Adrenal gland (tissue), 12 donors: Measurements from ENCODE around the gene TRPM5. TPM values are rescaled to one million over a fixed set of nuclear protein-coding genes. Genes with fewer than 3 reads are reported as not detected.

Experiments used
- DNase-seq, 7 donors: peaks; one replicate each; pipeline ENCODE4 v3.0.0-alpha.2; 2019 to 2020
- H3K27ac ChIP-seq, 5 donors: fragments of 200-600 bp; sonication (generic) in 4 of 5; 1 replicate in 3 of 5; 2 replicates in 2 of 5; pipeline versions ENCODE4 v1.5.1 to v1.8.0; 2016 to 2020; ENCODE audit warnings: mild to moderate bottlenecking in 1 of 5
- H3K27me3 ChIP-seq: fragments of 200-600 bp; 2 replicates; pipeline ENCODE4 v1.8.0; 2021
- H3K36me3 ChIP-seq, 2 donors: fragments of 200-600 bp; replicated peaks in 1 of 2; 1 replicate in 1 of 2; 2 replicates in 1 of 2; pipeline versions ENCODE4 v1.5.1 to v1.8.0; 2018 to 2022
- H3K4me1 ChIP-seq, 2 donors: fragments of 200-600 bp; replicated peaks in 1 of 2; 1 replicate in 1 of 2; 2 replicates in 1 of 2; pipeline versions ENCODE4 v1.5.1 to v1.8.0; 2018 to 2021
- H3K4me3 ChIP-seq, 4 donors: fragments of 200-600 bp; sonication (generic) in 3 of 4; one replicate each; pipeline ENCODE4 v1.5.1; 2016 to 2018
- H3K9me3 ChIP-seq, 3 donors: fragments of 200-600 bp; sonication (generic) in 1 of 3; replicated peaks in 1 of 3; 1 replicate in 2 of 3; 2 replicates in 1 of 3; pipeline versions ENCODE4 v1.5.1 to v1.8.0; 2016 to 2021
- POLR2A ChIP-seq, 2 donors: fragments of 450-650 bp; IDR thresholded peaks; one replicate each; pipeline ENCODE4 v1.6.1; 2017; ENCODE audit warnings: antibody characterized with exemption in 2 of 2, mild to moderate bottlenecking in 2 of 2, moderate library complexity in 1 of 2
- WGBS, 4 donors: extraction: QIAGEN DNeasy Blood & Tissue Kit in 2 of 4; methylation state at CpG; one replicate each; pipeline versions ENCODE4 v1.1.5 to v1.1.7; 2013 to 2017; 5-methylcytosine and 5-hydroxymethylcytosine counted together
- intact Hi-C, 2 donors: fragments of 100-400 bp; cut with DNase I; formaldehyde crosslinking; loops; one replicate each; pipeline versions ENCODE4 v1.14.1 to v1.15.0; 2022 to 2023
- polyA plus RNA-seq, 3 donors: library from polyadenylated mRNA; stranded (reverse); fragments of 200-250 nt in 2 of 3; fragments of 350-450 nt in 1 of 3; fragmentation: Illumina TruSeq in 1 of 3; extraction: RNeasy Lipid Tissue Mini Kit (QIAGEN cat#74804) in 1 of 3; gene quantifications; one replicate each; pipeline ENCODE4 v1.2.3, GENCODE V29; 2013 to 2014
- total RNA-seq, 9 donors: library from RNA; depleted of rRNA in 4 of 9; stranded (reverse); fragments of >200 nt in 4 of 9; fragments of 120-200 nt in 1 of 9; fragmentation: NEBNext Ultra II Directional in 1 of 9; extraction: Animal tissue kit (Norgen Biotek cat#: 25700) in 1 of 9; gene quantifications; one replicate each; pipeline versions ENCODE4 v1.1.0 to v1.2.4, GENCODE V29; 2013 to 2023
- TF ChIP-seq, protein P1 (sequence below), 6 experiments: fragments of 450-650 bp in 4 of 6; fragments of 200-600 bp in 2 of 6; sonication (generic) in 1 of 6; IDR thresholded peaks; 1 replicate in 5 of 6; 2 replicates in 1 of 6; pipeline versions ENCODE4 v1.5.1 to v1.8.0; 2016 to 2021; ENCODE audit warnings: antibody characterized with exemption in 6 of 6, mild to moderate bottlenecking in 2 of 6, moderate library complexity in 1 of 6
- donor health status: healthy with polysubstance abuse.
- donor health status: Bipolar disorder and iron deficiency.
- donor health status: DM: yes; HTN: yes; CAD: no.
- donor health status: DM: no; HTN: no; CAD: no.
- donor health status: DM: no; HTN: no; CAD: no.
- donor health status: DM: yes; HTN: yes; CAD: no.

The TRPM5 gene
- total and polyA plus RNA-seq, 12 donors, result 0.11 to 7.4 (median 0.97) TPM; not detected in 1

DNA sequence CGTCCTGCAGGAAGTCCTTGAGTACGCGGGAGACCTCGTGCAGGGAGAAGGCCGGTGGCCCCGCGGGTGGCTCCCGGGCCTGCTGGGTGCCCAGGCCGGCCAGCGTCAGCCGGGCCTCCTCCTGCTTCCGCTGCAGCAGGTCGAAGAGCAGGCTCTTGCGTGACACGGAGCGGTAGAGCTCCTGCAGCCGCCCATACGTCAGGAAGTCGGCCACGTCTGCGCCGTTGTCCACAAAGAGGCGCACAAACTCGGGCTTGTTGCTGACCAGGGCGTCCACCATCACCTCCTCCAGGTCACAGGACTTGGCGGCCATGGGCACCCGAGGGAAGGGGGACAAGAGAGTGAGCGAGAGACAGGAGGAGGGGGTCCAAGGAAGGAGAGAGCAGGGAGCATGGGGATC, 29.1 kb downstream of the TRPM5 start:
- intact Hi-C loops, result no loop called here
- Histone ChIP-seq H3K4me3 (no peak overlapping the region), H3K27me3 (peaks cover 15% of the 10 kb centered on the region), H3K4me1 (no peaks in the 10 kb centered on the region), H3K27ac (no peak overlapping the region), H3K9me3 (no peaks in the 10 kb centered on the region), H3K36me3 (no peaks in the 10 kb centered on the region)
- DNase-seq, result no peak
- TF ChIP-seq POLR2A (IDR thresholded peaks at IDR 0.05), result no peak
- WGBS, 4 donors, result 78 to 88% (median 86%) methylated on average over 14 to 28 of the region's 28 CpGs

DNA sequence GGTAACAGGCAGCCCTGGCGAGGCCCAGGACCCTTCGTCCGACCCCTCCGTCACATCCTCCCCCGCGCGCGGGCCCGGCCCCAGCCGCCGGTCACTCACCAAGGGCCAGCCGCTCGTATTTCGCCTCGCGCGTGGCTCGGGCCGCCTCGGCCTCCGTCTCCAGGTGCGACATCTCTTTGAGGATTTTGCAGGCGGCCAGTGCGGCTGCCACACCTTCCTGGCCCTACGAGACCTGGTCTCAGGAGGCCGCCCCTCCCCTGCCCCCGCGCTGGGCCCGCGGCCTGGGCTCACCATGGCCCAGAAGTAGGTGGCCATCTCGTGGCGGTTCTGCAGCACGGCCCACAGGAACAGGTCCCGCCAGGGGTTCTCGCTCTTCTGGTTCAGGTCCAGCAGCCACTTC, 29.7 kb downstream of the TRPM5 start:
- H3K36me3 ChIP-seq, result no peaks in the 10 kb centered on the region
- no peak for DNase-seq
- intact Hi-C loops, result no loop called here
- H3K27me3 ChIP-seq, result peaks cover 21% of the 10 kb centered on the region
- TF ChIP-seq POLR2A (IDR thresholded peaks at IDR 0.05), result no peak
- TF ChIP-seq, protein P1, sequence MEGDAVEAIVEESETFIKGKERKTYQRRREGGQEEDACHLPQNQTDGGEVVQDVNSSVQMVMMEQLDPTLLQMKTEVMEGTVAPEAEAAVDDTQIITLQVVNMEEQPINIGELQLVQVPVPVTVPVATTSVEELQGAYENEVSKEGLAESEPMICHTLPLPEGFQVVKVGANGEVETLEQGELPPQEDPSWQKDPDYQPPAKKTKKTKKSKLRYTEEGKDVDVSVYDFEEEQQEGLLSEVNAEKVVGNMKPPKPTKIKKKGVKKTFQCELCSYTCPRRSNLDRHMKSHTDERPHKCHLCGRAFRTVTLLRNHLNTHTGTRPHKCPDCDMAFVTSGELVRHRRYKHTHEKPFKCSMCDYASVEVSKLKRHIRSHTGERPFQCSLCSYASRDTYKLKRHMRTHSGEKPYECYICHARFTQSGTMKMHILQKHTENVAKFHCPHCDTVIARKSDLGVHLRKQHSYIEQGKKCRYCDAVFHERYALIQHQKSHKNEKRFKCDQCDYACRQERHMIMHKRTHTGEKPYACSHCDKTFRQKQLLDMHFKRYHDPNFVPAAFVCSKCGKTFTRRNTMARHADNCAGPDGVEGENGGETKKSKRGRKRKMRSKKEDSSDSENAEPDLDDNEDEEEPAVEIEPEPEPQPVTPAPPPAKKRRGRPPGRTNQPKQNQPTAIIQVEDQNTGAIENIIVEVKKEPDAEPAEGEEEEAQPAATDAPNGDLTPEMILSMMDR (IDR thresholded peaks at IDR 0.05), result no peak
- H3K27ac ChIP-seq, result no peak overlapping the region
- no peak overlapping the region for H3K4me3 ChIP-seq
- no peaks in the 10 kb centered on the region for H3K9me3 ChIP-seq
- no peaks in the 10 kb centered on the region for H3K4me1 ChIP-seq
- WGBS, 4 donors, result 86 to 92% (median 89%) methylated on average over 32 to 35 of the region's 35 CpGs

DNA sequence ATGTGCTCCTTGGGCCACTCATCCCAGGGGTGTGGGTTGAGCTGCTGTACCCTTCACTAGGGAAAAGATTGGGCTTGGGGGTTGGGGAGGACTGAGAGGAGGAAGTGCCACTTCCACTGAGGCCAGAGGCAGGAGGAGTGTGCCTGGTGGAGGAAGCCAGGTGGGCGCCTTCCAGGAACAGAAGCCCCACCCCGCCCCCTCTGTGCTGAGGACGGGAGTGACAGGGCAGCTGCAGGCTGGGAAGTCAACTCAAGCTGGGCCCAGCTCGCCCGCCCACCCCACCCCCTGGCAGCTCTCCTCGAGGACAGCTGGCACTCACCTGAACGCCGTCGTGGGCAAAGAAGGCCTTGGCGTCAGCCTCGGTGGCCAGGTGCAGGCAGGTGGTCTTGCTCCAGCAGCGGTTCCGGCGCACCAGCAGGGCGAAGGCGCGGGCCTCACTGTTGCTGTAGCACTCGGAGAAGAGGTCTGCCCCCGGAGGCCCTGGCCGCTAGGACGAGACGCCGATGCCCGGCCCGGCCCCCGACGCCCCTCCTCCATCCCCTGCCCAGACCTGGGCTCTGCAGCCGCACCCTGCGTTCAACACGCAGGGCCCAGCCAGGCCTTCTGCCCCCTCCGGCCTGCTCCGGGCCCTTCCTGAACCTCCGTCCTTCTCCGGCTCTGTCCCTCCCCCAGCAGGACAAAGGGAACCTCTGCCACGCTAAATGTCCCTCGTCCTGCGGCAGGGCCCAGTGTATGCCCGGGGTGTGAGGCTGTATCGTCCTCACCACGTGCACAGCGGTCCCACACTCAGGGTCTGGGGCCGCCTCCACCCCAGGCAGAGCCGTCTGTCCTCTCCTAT, 30.4 kb downstream of the TRPM5 start:
- H3K4me3 ChIP-seq, result no peak overlapping the region
- no peak for DNase-seq
- intact Hi-C loops, result no loop called here
- H3K4me1 ChIP-seq, result no peaks in the 10 kb centered on the region
- 85 to 96% (median 88%) methylated on average over 5 to 43 of the region's 43 CpGs for WGBS, 4 donors
- peaks cover 21% of the 10 kb centered on the region for H3K27me3 ChIP-seq
- H3K27ac ChIP-seq, result no peak overlapping the region
- H3K36me3 ChIP-seq, result no peaks in the 10 kb centered on the region
- H3K9me3 ChIP-seq, result no peaks in the 10 kb centered on the region
- TF ChIP-seq POLR2A (IDR thresholded peaks at IDR 0.05), result no peak
- TF ChIP-seq, protein P1 (IDR thresholded peaks at IDR 0.05), result no peak

DNA sequence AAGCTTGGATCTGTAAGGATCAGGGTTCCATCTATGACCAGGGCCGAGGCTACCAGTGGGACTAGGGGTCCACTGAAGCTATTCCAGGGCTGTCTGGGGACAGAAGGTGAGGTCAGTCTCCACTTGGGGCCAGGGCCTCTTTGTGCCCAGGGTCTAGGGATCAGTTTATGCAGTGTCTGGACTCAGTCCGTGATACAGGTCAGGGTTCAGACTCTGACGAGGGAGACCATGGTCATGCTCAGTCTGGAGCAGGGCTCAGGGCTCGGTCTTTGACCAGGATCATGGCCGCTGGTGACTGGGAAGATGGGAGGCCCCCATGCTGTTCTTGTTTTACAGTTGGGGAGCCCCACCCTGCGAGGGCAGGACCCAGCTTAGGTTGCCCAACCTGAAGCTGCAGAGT, 32.0 kb downstream of the TRPM5 start:
- H3K27me3 ChIP-seq, result peaks cover 25% of the 10 kb centered on the region
- 85 to 95% (median 87%) methylated on average over 6 of the region's 6 CpGs; no CpG with 5 or more reads in 1 of the 4 donors for WGBS, 4 donors
- no peak overlapping the region for H3K4me3 ChIP-seq
- no peak for DNase-seq
- H3K27ac ChIP-seq, result no peak overlapping the region
- no peaks in the 10 kb centered on the region for H3K36me3 ChIP-seq
- TF ChIP-seq POLR2A (IDR thresholded peaks at IDR 0.05), result no peak
- TF ChIP-seq, protein P1 (IDR thresholded peaks at IDR 0.05), result no peak
- no peaks in the 10 kb centered on the region for H3K9me3 ChIP-seq
- intact Hi-C loops, result no loop called here
- H3K4me1 ChIP-seq, result no peaks in the 10 kb centered on the region
